Measurements from ENCODE around the gene ADAM12.

The ADAM12 gene

GRCh38 chr10:126021833-126022500 lies 366.3 kb downstream of the ADAM12 start:
- no peaks in the 10 kb centered on the region for H3F3A ChIP-seq (ENCODE audit: control insufficient read depth, insufficient read depth)
- no peaks in the 10 kb centered on the region for H3K9me2 ChIP-seq (replicated peaks; ENCODE audit: control insufficient read depth, low read length)
- no peak overlapping the region for H3K27ac ChIP-seq (ENCODE audit: low read depth, low read length)
- H4K20me1 ChIP-seq (ENCODE audit: control insufficient read depth, insufficient read depth, low read depth, low read length), result no peaks in the 10 kb centered on the region
- no peaks in the 10 kb centered on the region for H3K9me3 ChIP-seq (ENCODE audit: control insufficient read depth, insufficient read depth, low read length)
- H3K4me2 ChIP-seq (ENCODE audit: low read length), result no peak overlapping the region
- H3K27me3 ChIP-seq (ENCODE audit: control insufficient read depth, low read length), result no peaks in the 10 kb centered on the region
- H3K36me3 ChIP-seq (ENCODE audit: control insufficient read depth, low read length), result no peaks in the 10 kb centered on the region
- H3K4me3 ChIP-seq (ENCODE audit: low read length), result no peak overlapping the region
- no peaks in the 10 kb centered on the region for H3K79me2 ChIP-seq (ENCODE audit: control insufficient read depth, low read length)
- no peaks in the 10 kb centered on the region for H3K4me1 ChIP-seq (ENCODE audit: control insufficient read depth, low read length)
- TF ChIP-seq CTCF (IDR thresholded peaks at IDR 0.05; ENCODE audit: low read depth, low read length, poor library complexity, severe bottlenecking), result no peak
- no peak for TF ChIP-seq EZH2phosphoT487 (IDR thresholded peaks at IDR 0.05; ENCODE audit: borderline replicate concordance, low read length)

DNA sequence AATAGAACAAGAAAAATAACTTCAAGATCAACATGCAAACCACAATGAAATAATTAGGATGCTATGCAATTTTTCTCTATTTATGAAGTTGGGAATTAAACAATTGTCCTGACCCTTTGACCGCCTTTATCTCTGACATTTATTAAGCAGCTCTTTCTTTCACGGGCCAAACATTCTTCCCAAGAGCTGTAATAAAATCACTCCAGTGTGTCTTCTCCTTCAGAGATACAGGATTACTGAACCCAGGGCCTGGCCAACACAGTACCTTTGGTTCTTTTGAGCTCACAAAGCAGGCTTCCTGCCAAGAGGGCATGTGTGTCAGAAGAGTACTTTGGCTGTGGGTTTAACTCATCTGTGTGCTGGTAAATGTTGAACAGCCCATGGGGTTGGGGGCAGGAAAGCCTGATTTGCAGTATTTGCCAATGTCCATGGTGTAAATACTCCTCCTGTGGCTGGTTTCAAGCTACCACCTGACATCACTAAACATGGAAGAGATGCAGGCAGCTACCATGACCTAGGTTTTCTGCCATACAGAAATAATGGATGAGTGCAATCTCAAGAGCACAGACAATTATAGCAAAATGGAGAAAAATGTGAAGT lies 370.2 kb downstream of the ADAM12 start:
- Histone ChIP-seq H3K9me2 (replicated peaks; ENCODE audit: control insufficient read depth, low read length) (no peaks in the 10 kb centered on the region), H3K79me2 (ENCODE audit: control insufficient read depth, low read length) (no peaks in the 10 kb centered on the region), H3K27me3 (ENCODE audit: control insufficient read depth, low read length) (no peaks in the 10 kb centered on the region), H3K36me3 (ENCODE audit: control insufficient read depth, low read length) (no peaks in the 10 kb centered on the region), H3F3A (ENCODE audit: control insufficient read depth, insufficient read depth) (no peaks in the 10 kb centered on the region), H3K4me2 (ENCODE audit: low read length) (no peak overlapping the region), H3K4me3 (ENCODE audit: low read length) (no peak overlapping the region), H3K4me1 (ENCODE audit: control insufficient read depth, low read length) (no peaks in the 10 kb centered on the region), H3K27ac (ENCODE audit: low read depth, low read length) (no peak overlapping the region), H4K20me1 (ENCODE audit: control insufficient read depth, insufficient read depth, low read depth, low read length) (no peaks in the 10 kb centered on the region), H3K9me3 (ENCODE audit: control insufficient read depth, insufficient read depth, low read length) (no peaks in the 10 kb centered on the region)
- TF ChIP-seq EZH2phosphoT487 (IDR thresholded peaks at IDR 0.05; ENCODE audit: borderline replicate concordance, low read length) (no peak), CTCF (IDR thresholded peaks at IDR 0.05; ENCODE audit: low read depth, low read length, poor library complexity, severe bottlenecking) (no peak)

- no peaks in the 10 kb centered on the region for H3K79me2 ChIP-seq (ENCODE audit: control insufficient read depth, low read length)
- no peaks in the 10 kb centered on the region for H3K36me3 ChIP-seq (ENCODE audit: control insufficient read depth, low read length)
- H3K9me2 ChIP-seq (replicated peaks; ENCODE audit: control insufficient read depth, low read length), result no peaks in the 10 kb centered on the region
- H3F3A ChIP-seq (ENCODE audit: control insufficient read depth, insufficient read depth), result no peaks in the 10 kb centered on the region
- TF ChIP-seq EZH2phosphoT487 (IDR thresholded peaks at IDR 0.05; ENCODE audit: borderline replicate concordance, low read length) (no peak), CTCF (IDR thresholded peaks at IDR 0.05; ENCODE audit: low read depth, low read length, poor library complexity, severe bottlenecking) (no peak)
- no peaks in the 10 kb centered on the region for H4K20me1 ChIP-seq (ENCODE audit: control insufficient read depth, insufficient read depth, low read depth, low read length)
- no peak overlapping the region for H3K4me3 ChIP-seq (ENCODE audit: low read length)
- H3K4me2 ChIP-seq (ENCODE audit: low read length), result no peak overlapping the region
- H3K4me1 ChIP-seq (ENCODE audit: control insufficient read depth, low read length), result no peaks in the 10 kb centered on the region
- H3K9me3 ChIP-seq (ENCODE audit: control insufficient read depth, insufficient read depth, low read length), result no peaks in the 10 kb centered on the region
- H3K27ac ChIP-seq (ENCODE audit: low read depth, low read length), result no peak overlapping the region
- H3K27me3 ChIP-seq (ENCODE audit: control insufficient read depth, low read length), result no peaks in the 10 kb centered on the region
Measured at GRCh38 chr10:126016882-126017281, 371.4 kb downstream of the ADAM12 start.

Data from DOHH2 (cell line).